Tibial nerve (tissue), 4 donors: ENCODE results near the gene SLC17A7. TPM values are rescaled to one million over a fixed set of nuclear protein-coding genes. Genes with fewer than 3 reads are reported as not detected.

Experiments
- DNase-seq, 2 donors: peaks; one replicate each; pipeline ENCODE4 v3.0.0-alpha.2; 2019; ENCODE audit warnings: low spot score in 2 of 2
- H3K27ac ChIP-seq, 4 donors: fragments of 200-600 bp; sonication (generic) in 3 of 4; one replicate each; pipeline ENCODE4 v1.5.1; 2017 to 2019; ENCODE audit warnings: mild to moderate bottlenecking in 1 of 4
- H3K27me3 ChIP-seq, 2 donors: fragments of 200-600 bp; sonication (generic) in 1 of 2; one replicate each; pipeline versions ENCODE4 v1.5.1 to v1.6.0; 2017 to 2019
- H3K36me3 ChIP-seq, 3 donors: fragments of 200-600 bp; sonication (generic); one replicate each; pipeline ENCODE4 v1.5.1; 2018 to 2019
- H3K4me1 ChIP-seq, 4 donors: fragments of 200-600 bp; sonication (generic) in 3 of 4; one replicate each; pipeline ENCODE4 v1.5.1; 2017 to 2019
- H3K4me3 ChIP-seq, 4 donors: fragments of 200-600 bp; sonication (generic) in 3 of 4; one replicate each; pipeline ENCODE4 v1.5.1; 2017 to 2019; ENCODE audit warnings: mild to moderate bottlenecking in 1 of 4, moderate library complexity in 1 of 4
- H3K9me3 ChIP-seq, 4 donors: fragments of 200-600 bp; sonication (generic) in 3 of 4; one replicate each; pipeline ENCODE4 v1.5.1; 2017 to 2019
- CTCF ChIP-seq, 5 experiments: fragments of 200-600 bp in 3 of 5; fragments of 450-650 bp in 2 of 5; sonication (generic) in 3 of 5; IDR thresholded peaks; one replicate each; pipeline ENCODE4 v1.5.1; 2016 to 2019; ENCODE audit warnings: antibody characterized with exemption in 5 of 5, mild to moderate bottlenecking in 3 of 5, moderate library complexity in 2 of 5
- EP300 ChIP-seq, 2 donors: sonication (generic); formaldehyde crosslinking; IDR thresholded peaks; one replicate each; pipeline ENCODE4 v1.6.1; 2017; ENCODE audit warnings: antibody characterized with exemption in 2 of 2, mild to moderate bottlenecking in 1 of 2
- POLR2A ChIP-seq, 2 donors: fragments of 450-650 bp; IDR thresholded peaks; one replicate each; pipeline ENCODE4 v1.6.1; 2017; ENCODE audit warnings: antibody characterized with exemption in 2 of 2, mild to moderate bottlenecking in 2 of 2, moderate library complexity in 2 of 2
- WGBS, 2 donors: methylation state at CpG; one replicate each; pipeline ENCODE4 v1.1.5; 2018; 5-methylcytosine and 5-hydroxymethylcytosine counted together
- small RNA-seq: library from RNA; depleted of rRNA; stranded (forward); fragments of <200 nt; gene quantifications from one replicate; pipeline ENCODE3, GENCODE V24; 2016
- total RNA-seq, 4 donors: library from RNA; depleted of rRNA; stranded (reverse); fragments of >200 nt; gene quantifications; one replicate each; pipeline ENCODE4 v1.1.0, GENCODE V29; 2016

The SLC17A7 gene
- total RNA-seq, 4 donors from 2014 or later, result 2.4 to 7.1 (median 6.2) TPM

GRCh38 chr19:49387936-49388372, 53.4 kb downstream of the SLC17A7 start, which contains the start of gene KASH5:
Gene KASH5, plus strand, starts transcription at chr19:49388249. Its CDS starts 2,635 bp downstream, at chr19:49390884.
- Histone ChIP-seq H3K36me3 (no peaks in the 10 kb centered on the region), H3K27ac (no peak within 1 kb of the TSS), H3K27me3 (peaks cover 0 to 28% of the 10 kb centered on the region in 2 donors), H3K4me1 (no peaks in the 10 kb centered on the region), H3K9me3 (peaks cover 0 to 6% (median under 1%) of the 10 kb centered on the region in 4 donors), H3K4me3 (peak within 1 kb of the TSS in 2 of 4 donors; percentile 26 to 30)
- 46 to 65% methylated on average over 40 of the region's 40 CpGs for WGBS, 2 donors
- peak; percentile 22 to 61 for DNase-seq
- no peak for TF ChIP-seq CTCF (IDR thresholded peaks at IDR 0.05)
- no peak for TF ChIP-seq POLR2A (IDR thresholded peaks at IDR 0.05)
- TF ChIP-seq EP300 (IDR thresholded peaks at IDR 0.05), result no peak

- WGBS, 2 donors, result 2 to 90% methylated on average over 1 of the region's 1 CpG
- no peak for TF ChIP-seq EP300 (IDR thresholded peaks at IDR 0.05)
- no peak for TF ChIP-seq CTCF (IDR thresholded peaks at IDR 0.05)
- no peak for TF ChIP-seq POLR2A (IDR thresholded peaks at IDR 0.05)
- Histone ChIP-seq H3K36me3 (no peaks in the 10 kb centered on the region), H3K27me3 (peaks cover 0 to 9% of the 10 kb centered on the region in 2 donors), H3K27ac (no peak overlapping the region), H3K4me3 (no peak overlapping the region), H3K9me3 (peaks cover 0 to 22% (median 5%) of the 10 kb centered on the region in 4 donors), H3K4me1 (no peaks in the 10 kb centered on the region)
- DNase-seq, result no peak
Observed at GRCh38 chr19:49383599-49383998, 57.7 kb downstream of the SLC17A7 start.

- no peaks in the 10 kb centered on the region for H3K36me3 ChIP-seq
- H3K4me1 ChIP-seq, result no peaks in the 10 kb centered on the region
- H3K27ac ChIP-seq, result no peak overlapping the region
- no peak for DNase-seq
- H3K27me3 ChIP-seq, result peaks cover 0 to 3% of the 10 kb centered on the region in 2 donors
- H3K4me3 ChIP-seq, result no peak overlapping the region
- WGBS, 2 donors, result 89 to 94% methylated on average over 5 of the region's 5 CpGs
- TF ChIP-seq EP300 (IDR thresholded peaks at IDR 0.05) (no peak), POLR2A (IDR thresholded peaks at IDR 0.05) (no peak), CTCF (IDR thresholded peaks at IDR 0.05) (no peak)
- H3K9me3 ChIP-seq, result peaks cover 0 to 22% (median 5%) of the 10 kb centered on the region in 4 donors
Observed at GRCh38 chr19:49382639-49383038, 58.7 kb downstream of the SLC17A7 start.

DNA sequence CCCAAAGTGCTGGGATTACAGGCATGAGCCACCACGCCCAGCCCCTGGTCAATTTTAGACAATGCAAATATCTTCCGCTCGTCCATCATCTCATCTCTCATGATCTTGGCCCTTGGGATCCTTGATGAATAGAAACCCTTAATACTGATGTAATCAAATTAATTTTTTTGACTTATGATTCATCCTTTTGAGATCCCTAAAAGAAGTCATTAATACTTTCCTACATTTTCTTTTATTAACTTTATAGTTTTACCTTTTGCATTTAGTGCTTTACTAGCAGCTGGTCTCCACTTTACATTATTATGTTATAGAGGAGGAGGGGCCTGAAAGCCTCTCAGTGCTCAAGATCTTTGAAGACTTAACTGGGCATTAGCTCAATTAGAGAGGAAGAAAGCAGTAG, 60.9 kb downstream of the SLC17A7 start:
- TF ChIP-seq EP300 (IDR thresholded peaks at IDR 0.05), result no peak
- TF ChIP-seq CTCF (IDR thresholded peaks at IDR 0.05), result no peak
- TF ChIP-seq POLR2A (IDR thresholded peaks at IDR 0.05), result no peak
- WGBS, 2 donors, result 83 to 87% methylated on average over 3 of the region's 3 CpGs
- H3K27ac ChIP-seq, result no peak overlapping the region

More for the DNA sequence above, 60.9 kb downstream of the SLC17A7 start:
- no peak for DNase-seq
- Histone ChIP-seq H3K4me1 (no peaks in the 10 kb centered on the region), H3K4me3 (no peak overlapping the region), H3K27me3 (no peaks in the 10 kb centered on the region), H3K9me3 (peaks cover 0 to 22% (median 5%) of the 10 kb centered on the region in 4 donors), H3K36me3 (no peaks in the 10 kb centered on the region)

Small RNAs within 50 kb of the gene (small RNA-seq; reads per million reads assigned to genes)
- gene SNORD32A, result not detected
- gene SNORD33, result not detected
- gene SNORD34, result not detected
- gene SNORD35A, result not detected

Other genes with a start within 250 kb of the SLC17A7 start
- 1 to 10 TPM; 2.6 to 4.6 (median 3.4) TPM for gene SLC6A16, start 116.3 kb downstream of the SLC17A7 start, total RNA-seq
- 10 to 100 TPM in 3 of 4 donors, 1 to 10 TPM in 1; 9.8 to 18.6 (median 15.8) TPM for gene CD37, start 106.1 kb downstream of the SLC17A7 start, total RNA-seq
- 10 to 100 TPM; 17.8 to 39.0 (median 21.4) TPM for gene TEAD2, start 79.1 kb downstream of the SLC17A7 start, total RNA-seq
- gene DKKL1, start 77.7 kb downstream of the SLC17A7 start, total RNA-seq, result not detected
- not detected for gene KASH5, start 53.3 kb downstream of the SLC17A7 start, total RNA-seq
- gene PTH2, start 18.1 kb downstream of the SLC17A7 start, total RNA-seq, result not detected
- gene GFY, start 16.1 kb downstream of the SLC17A7 start, total RNA-seq, result not detected
- 100 to 1,000 TPM in 3 of 4 donors, 10 to 100 TPM in 1; 85.0 to 128 (median 110) TPM for gene PIH1D1, start 10.3 kb upstream of the SLC17A7 start, total RNA-seq
- 10 to 100 TPM; 33.9 to 70.5 (median 63.5) TPM for gene ALDH16A1, start 11.7 kb upstream of the SLC17A7 start, total RNA-seq
- gene FLT3LG, start 32.7 kb upstream of the SLC17A7 start, total RNA-seq, result 10 to 100 TPM in 2 of 4 donors, 1 to 10 TPM in 2; 3.6 to 13.8 (median 8.4) TPM
- gene RPL13A, start 46.1 kb upstream of the SLC17A7 start, total RNA-seq, result 1,000 to 10,000 TPM; 3,111 to 3,948 (median 3,333) TPM
- gene RPS11, start 54.9 kb upstream of the SLC17A7 start, total RNA-seq, result 1,000 to 10,000 TPM; 3,554 to 5,283 (median 4,154) TPM
- 100 to 1,000 TPM; 231 to 410 (median 298) TPM for gene FCGRT, start 71.1 kb upstream of the SLC17A7 start, total RNA-seq
- gene RCN3, start 86.5 kb upstream of the SLC17A7 start, total RNA-seq, result 100 to 1,000 TPM in 1 of 4 donors, 10 to 100 TPM in 3; 37.9 to 162 (median 49.9) TPM
- 10 to 100 TPM; 43.0 to 83.1 (median 71.9) TPM for gene NOSIP, start 139.0 kb upstream of the SLC17A7 start, total RNA-seq
- under 1 TPM in 3 of 4 donors, not detected in 1; 0.42 to 0.78 (median 0.44) TPM for gene PRRG2, start 139.8 kb upstream of the SLC17A7 start, total RNA-seq
- 10 to 100 TPM; 11.6 to 32.7 (median 18.1) TPM for gene PRR12, start 149.7 kb upstream of the SLC17A7 start, total RNA-seq
- 100 to 1,000 TPM in 3 of 4 donors, 10 to 100 TPM in 1; 81.6 to 190 (median 162) TPM for gene RRAS, start 198.6 kb upstream of the SLC17A7 start, total RNA-seq
- 10 to 100 TPM; 20.1 to 53.7 (median 31.1) TPM for gene SCAF1, start 200.7 kb upstream of the SLC17A7 start, total RNA-seq
- gene IRF3, start 224.3 kb upstream of the SLC17A7 start, total RNA-seq, result 10 to 100 TPM; 41.4 to 85.2 (median 72.4) TPM
- gene BCL2L12, start 224.4 kb upstream of the SLC17A7 start, total RNA-seq, result 1 to 10 TPM; 4.7 to 6.8 (median 5.8) TPM
- gene PRMT1, start 235.7 kb upstream of the SLC17A7 start, total RNA-seq, result 100 to 1,000 TPM; 106 to 147 (median 132) TPM
- 1 to 10 TPM in 2 of 4 donors, not detected in 2; 1.5 to 4.3 TPM for gene ADM5, start 248.1 kb upstream of the SLC17A7 start, total RNA-seq
- 1 to 10 TPM in 3 of 4 donors, under 1 TPM in 1; 0.44 to 4.1 (median 2.2) TPM for gene CPT1C, start 249.6 kb upstream of the SLC17A7 start, total RNA-seq